HL-60/S4 treated with phorbol 12-myristate 13-acetate at 8.2 ng/mL for 4 days and 3 days (cell line): ENCODE data around the gene TAB3.

Experiments used
- in situ Hi-C: fragments of 300-500 bp; cut with MboI; formaldehyde crosslinking; loops from 2 replicates; pipeline ENCODE4 v1.15.0; 2022; ENCODE audit warnings: low sequenced_read_pairs

TAB3 gene

DNA sequence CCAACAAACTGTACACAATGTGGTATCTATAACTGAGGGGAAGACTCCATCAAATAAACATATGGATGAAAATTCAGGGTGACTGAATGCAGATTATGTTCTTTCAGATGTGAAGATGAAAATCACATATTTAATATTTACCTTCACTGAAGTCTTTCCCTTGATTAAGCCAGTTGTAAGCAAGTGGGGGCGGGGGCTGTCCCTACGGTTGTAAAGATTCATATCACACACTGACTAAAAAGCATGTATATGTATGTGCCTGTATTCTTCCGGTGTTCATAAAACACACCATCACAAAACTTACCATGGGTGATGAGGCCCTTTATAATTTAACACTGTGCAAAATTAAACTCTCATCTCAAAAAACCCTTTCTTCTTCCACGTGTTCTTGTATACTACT is 1.3 kb downstream of the TAB3 start:
- in situ Hi-C loops = no loop called here

- in situ Hi-C loops = no loop called here
These were observed 1.8 kb downstream of the TAB3 start for GRCh38 chrX:30887288-30887687.

GRCh38 chrX:30885136-30885535 is 3.9 kb downstream of the TAB3 start:
- in situ Hi-C loops = no loop called here

GRCh38 chrX:30883138-30883537 is 5.9 kb downstream of the TAB3 start:
- in situ Hi-C loops = no loop called here

- in situ Hi-C loops = no loop called here
These were observed 7.3 kb downstream of the TAB3 start for GRCh38 chrX:30881797-30882196.

- in situ Hi-C loops = no loop called here
These were observed 7.7 kb downstream of the TAB3 start for GRCh38 chrX:30881390-30881789.

DNA sequence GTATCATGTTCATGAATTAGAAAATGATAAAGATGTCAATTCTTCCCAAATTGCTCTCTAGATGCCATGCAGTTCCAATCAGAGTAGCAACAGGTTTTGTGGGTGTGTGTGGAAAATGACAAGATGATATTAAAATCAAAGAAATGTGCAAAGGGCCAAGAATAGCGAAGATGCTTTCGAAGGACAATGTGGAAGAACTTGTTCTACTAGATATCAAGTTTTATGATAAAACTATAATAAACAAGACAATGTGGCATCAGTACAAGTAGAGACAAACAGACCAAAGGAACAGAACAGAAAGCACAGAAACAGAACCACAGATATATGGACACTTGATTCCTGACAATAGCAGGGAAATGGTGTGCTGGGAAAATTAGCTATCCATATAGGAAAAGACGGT is 9.0 kb downstream of the TAB3 start:
- in situ Hi-C loops = no loop called here

DNA sequence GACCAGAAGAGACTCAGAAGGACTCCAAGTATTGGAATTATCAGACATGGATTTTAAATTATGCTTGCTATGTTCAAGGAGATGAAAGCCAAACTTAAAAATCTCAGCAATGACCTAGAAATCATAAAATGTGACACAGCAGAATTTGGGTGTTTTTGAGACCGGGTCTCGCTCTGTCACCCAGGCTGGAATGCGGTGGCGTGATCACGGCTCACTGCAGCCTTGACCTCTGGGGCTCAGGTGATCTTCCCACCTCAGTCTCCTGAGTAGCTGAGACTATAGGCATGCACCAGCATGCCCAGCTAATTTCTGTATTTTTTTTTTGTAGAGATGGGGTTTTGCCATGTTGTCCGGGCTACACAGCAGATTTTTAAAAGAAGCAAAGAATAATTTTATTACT is 12.7 kb downstream of the TAB3 start:
- in situ Hi-C loops = no loop called here

GRCh38 chrX:30875957-30876356 is 13.1 kb downstream of the TAB3 start:
- in situ Hi-C loops = no loop called here

DNA sequence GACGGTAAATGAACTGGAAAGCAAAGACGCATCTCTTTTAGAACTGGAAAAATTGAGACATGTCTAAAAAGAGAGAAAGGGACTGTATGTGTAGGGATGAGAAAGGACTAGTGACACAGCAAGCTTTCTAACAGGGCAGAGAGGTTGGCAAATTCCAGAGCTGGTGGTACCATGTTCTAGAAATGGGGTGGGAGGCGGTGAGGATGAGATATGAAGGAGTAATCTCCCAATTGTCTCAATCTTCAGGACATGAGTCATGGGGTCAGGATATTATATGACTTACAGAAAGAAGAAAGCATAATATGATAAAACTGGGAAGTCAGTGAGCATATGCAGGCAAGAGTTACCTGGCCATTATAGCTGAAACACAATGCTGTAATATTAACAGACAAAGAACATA is 14.2 kb downstream of the TAB3 start:
- in situ Hi-C loops = no loop called here

DNA sequence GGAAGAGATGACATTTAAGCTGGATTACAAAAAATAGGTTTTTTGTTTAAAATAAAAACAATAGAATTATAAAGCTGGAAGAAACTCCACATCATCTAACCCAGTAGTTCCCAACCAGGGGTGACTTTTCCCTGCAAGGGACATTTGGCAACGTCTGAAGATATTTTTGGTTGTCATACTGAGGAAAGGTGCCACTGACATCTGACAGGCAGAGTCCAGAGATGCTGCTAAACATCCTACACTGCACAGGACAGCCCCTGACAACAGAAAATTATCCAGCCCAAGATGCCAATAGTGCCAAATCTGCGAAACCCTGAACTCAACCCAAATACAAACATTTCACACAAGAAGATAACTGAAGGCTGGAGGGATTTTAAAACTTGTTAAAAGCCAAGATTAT is 18.5 kb downstream of the TAB3 start:
- in situ Hi-C loops = no loop called here

- in situ Hi-C loops = no loop called here
These were observed 23.4 kb downstream of the TAB3 start for GRCh38 chrX:30865612-30866011.

DNA sequence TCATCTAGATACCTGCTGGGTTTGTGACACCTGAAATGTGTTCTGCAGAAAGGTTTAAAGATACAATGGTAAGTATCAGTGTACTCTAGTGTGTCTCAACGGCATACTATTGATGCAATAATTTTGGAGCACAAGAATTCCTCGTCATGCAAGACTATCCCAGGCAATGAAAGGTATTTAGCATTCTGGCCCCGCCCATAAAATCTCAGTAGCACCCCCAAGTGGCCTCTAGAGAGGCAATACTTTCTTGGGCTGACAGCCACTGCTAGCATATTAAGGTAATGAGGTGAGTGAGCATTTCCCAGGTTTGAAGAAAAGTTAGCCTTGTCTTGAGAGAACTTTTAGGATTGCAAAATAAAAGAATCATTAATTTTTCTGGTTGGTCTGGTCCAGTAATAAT is 24.0 kb downstream of the TAB3 start:
- in situ Hi-C loops = no loop called here

DNA sequence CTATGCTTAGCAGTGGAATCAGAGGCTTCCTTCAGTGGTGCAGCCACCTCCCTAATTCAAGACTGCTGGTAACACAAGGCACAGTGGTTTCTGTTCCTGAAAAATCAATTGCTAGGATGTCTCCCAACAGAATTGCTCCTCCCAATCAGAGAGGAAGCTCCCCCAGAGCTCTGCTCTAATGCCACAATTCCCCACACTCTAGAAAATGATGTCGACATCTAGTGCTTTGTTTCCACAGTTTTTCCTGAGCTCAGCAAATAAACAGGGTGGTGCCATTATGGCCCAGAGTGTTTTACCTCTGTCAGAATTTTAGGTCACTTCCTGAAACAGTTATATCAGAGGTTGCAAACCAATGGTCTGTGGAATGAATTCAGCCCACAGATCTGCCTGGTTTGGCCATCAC is 24.7 kb downstream of the TAB3 start:
- in situ Hi-C loops = no loop called here

DNA sequence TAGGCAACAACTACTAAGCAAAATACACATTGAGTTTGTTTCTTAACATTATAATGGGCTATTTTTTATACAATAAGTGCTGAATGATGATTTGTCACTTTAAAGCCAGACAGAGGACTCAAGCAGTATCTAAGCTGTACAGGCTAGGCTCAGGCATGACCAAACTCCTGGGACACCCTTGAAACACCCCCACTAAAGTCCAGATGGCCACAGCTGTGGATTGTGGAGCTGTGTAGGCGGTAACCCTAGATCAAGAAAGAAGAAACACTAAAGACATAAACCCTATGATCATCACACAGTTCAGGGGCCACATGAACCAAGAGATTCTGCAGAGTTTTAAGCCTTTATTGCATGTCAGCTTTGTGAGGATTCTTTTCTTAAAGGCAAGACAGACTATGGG is 25.1 kb downstream of the TAB3 start:
- in situ Hi-C loops = no loop called here

GRCh38 chrX:30858098-30858497 is 31.0 kb downstream of the TAB3 start:
- in situ Hi-C loops = no loop called here

DNA sequence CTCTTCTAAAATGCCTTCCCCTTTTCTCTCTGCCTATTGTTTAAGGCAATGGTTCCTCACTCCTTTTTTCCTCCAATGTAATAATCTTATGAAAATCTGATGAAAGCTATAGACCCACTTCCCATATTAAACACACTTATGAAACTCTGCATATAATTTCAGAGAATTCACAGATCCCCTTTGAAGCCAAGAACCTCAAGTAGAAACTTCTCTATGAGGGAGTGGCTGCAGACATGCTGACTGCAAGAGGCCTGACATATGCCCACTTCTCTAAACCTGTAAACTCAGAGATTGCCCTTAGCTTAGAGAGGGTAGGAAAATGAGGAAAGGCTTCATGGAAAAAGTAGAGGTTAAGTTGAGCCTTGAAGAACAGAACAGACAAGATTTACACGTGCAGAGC is 37.6 kb downstream of the TAB3 start:
- in situ Hi-C loops = no loop called here

DNA sequence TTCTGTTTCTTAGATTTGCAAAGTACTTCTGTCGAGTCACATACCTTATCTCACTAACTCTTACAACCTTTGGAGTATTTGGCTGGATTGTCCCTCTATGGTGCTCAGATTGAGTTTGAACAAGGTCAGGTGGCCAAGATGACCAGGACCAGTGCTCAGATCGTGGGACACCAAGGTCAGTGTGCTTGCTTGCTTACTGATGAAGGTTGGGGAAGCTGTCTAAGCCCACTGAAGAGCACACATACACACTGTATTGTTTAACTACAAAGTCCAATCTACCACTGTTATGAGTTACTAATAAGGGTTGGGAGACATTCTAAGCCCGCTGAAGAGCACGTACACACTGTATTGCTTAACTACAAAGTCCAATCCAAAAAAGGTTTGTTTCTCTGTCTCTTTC is 53.7 kb downstream of the TAB3 start:
- in situ Hi-C loops = no loop called here

DNA sequence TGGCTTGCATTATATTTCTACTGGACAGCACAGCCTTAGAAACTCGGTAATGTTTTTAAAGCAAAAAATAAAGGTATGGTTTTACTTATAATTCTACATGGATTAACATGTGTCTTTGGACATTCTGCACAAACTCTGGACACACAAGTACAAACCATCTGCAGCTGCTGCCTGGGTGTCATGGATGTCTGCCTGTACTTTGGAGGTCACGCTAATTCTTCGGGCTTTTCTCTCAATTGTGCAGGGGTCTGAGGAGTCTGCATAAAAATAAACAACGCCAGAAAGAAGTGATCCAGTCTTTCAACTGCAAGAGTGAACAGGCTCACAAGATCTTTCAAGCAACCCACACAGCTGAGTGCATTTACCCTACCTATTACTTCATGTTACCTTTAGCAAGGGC is 55.2 kb downstream of the TAB3 start:
- in situ Hi-C loops = no loop called here

GRCh38 chrX:30831082-30831481 is 58.0 kb downstream of the TAB3 start:
- in situ Hi-C loops = no loop called here

- in situ Hi-C loops = no loop called here
These were observed 58.6 kb downstream of the TAB3 start for GRCh38 chrX:30830326-30830943.

- in situ Hi-C loops = no loop called here
These were observed 64.8 kb downstream of the TAB3 start for GRCh38 chrX:30824275-30824674.

GRCh38 chrX:30822764-30823163 is 66.3 kb downstream of the TAB3 start:
- in situ Hi-C loops = no loop called here
